8988T (cell line): Measurements from ENCODE around the gene SCARB2.

Source experiments
- DNase-seq: peaks from one replicate; pipeline ENCODE4 v3.0.0; 2011

SCARB2 gene

DNA sequence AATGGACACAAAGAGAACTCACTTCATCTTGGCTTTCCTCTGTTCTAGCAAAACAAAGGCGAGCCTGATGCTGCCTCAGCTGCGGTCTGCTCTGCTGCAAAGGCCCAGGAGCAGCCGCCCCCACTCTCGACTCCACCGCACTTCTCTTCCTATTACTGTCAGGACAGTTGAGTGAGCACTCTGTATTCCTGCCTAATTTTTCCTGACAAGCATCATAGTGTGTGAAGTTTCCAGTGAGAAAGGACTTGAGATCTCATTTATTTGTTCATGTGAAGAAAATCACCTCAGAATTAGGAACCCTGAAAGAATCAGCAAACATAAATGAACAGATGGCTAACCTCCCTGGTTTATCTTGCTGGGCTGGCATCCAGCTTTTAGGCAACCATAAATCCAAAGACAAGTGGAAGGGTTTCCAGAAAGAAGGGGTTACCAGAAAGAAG, 15.6 kb downstream of the SCARB2 start:
- no peak for DNase-seq

DNA sequence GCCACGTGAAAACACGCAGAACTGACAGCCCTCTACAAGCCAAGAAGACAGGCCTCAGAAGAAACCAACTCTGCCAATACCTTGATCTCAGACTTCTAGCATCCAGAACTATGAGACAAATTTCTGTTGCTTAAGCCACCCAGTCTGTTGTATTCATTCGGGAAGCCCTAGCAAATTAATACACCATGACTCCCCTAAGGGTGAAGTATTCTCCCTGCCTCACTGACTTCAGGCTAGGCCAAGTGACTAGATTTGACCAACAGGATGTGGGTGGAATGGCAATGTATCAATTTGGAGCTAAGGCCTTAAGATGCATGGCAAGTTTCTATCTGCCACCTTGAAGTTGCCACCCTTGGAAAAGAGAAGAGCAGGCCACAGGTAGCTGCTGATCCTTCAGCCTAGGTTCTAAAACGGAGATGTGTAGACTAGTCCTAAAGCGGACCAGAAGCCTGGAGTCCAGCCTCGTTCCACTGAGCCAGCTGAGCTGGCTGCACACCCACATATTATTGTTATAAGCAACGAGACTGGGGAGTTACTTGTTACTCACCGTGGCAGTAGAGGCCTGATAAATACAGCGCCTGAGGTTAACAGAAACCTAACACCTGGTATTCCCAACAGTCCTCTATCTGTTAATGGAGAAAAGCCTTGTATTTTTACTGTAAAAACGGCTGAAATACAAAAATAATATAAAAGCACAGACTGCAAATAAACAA, 16.4 kb downstream of the SCARB2 start:
- DNase-seq: no peak

DNA sequence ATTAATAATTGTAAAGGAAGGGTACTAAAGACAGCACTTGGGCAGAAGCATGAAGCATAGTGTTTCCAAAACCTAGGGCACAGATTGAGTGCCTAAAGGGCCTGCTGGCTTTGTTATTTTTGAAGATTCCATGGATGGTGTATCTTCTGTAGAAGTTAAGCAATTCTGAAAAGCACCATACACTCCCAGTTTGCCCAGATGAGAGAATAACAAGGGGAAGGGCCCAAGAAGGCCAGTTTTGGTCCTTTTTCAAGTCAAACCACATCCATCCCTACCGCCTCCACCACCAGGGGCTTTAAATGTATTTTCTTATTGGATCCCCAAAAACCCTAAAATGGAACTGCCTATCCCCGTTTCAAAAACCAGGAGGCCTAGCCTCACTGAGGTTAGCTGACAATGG, 17.2 kb downstream of the SCARB2 start:
- DNase-seq: no peak

DNA sequence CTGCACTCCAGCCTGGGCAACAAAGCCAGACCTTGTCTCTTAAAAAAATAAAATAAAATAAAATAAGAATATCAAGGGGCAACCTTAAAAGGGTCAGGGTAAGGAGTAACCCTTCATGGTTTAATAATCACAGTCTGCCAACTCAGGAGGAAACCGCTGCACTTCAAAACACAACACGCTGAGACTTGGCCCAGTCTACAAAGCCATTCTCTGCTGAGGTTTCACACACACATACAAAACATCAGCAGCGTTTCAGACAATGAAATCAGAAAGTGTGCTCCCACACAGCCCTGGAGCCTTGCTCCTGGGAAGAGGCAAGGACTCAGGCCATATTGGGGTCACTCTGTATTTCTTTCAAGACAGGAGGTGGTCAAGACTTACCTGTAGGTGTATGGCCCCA, 18.3 kb downstream of the SCARB2 start:
- DNase-seq: no peak

DNA sequence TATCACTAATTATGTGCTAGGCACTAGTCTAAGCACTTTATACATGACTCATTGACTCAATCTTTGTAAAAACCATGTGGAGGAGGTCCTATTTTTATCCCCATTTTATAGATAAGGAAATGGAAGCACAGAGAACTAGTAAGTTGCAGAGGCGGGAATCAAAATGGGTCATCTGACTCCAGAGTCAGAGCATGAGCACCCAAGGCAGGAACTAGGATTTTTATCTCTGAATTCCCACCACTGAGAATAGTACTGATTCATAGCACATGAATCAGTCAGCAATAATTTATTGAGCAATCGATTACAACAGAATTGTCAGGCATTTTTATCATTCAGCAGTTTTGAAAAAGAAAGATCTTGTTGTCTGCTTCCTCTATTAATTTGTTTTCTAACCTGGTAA, 19.3 kb downstream of the SCARB2 start:
- DNase-seq: no peak

DNA sequence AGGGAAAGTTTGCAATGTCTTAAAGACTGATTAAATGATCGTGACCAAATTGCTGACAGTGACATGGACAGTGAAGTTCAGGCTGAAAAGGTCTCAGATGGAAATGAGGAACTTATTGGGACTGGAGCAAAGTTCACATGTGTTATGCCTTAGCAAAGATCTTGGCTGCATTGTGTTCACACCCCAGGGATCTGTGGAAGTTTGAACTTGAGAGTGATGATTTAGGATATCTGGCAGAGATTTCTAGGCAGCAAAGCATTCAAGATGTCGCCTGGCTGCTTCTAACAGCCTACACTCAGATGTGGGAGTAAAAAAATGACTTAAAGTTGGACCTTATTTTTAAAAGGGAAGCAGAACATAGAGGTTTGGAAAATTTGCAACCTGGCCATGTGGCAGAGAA, 21.4 kb downstream of the SCARB2 start:
- no peak for DNase-seq

DNA sequence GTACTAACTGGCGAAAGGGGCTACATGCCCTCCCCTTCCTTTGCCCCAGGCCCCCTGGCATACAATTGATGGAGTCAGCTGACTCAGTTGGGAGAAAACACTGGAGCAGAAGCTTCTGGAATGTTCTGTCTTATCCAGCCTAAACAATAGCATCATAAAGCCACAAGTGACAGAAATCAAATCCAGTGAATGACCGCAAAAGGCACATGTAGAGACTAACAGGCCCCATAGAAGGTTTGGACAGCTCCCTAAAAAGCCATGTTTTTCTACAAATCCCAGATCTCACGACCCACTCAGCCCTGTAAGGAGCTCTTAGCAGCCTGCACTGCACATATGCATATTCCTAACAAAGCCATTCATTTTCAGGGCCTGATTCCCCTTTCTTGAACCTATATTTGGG, 25.1 kb downstream of the SCARB2 start:
- DNase-seq: no peak

DNA sequence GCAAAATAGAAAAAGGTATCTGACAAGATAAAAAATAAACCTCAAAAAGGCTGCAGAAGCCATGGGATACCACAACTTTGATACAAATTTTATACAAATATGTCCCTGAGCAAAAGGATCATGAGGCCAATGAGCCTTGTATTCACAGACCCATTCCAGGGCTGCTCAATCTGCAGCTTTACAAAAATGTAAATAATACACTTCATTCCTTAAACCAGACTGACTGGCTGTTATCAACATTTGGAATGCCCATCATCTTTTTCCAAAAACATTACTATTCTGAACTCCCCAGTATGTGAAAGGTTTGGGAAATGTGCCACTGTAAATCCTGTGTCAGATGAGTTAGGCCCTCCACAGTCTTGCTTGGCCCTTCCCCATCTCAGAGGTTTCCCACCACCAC, 25.5 kb downstream of the SCARB2 start:
- no peak for DNase-seq

DNA sequence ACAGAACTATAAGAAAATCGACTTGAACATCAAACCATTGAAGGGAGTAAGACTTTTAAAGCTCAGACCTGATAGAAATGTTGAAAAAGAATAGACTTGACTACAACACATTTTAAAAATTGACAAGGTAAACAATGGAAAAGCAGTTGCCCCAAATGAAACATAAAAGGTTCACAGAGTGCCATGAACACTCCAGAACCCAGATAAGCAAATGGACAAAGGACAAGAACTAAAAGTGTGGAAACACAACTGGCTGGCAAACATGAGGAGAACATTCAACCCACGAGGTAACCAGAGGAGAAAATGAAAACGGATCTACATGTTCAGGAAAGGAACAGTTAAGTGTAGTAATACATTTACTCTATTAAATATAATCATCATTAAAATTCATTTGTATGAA, 26.5 kb downstream of the SCARB2 start:
- DNase-seq: no peak

DNA sequence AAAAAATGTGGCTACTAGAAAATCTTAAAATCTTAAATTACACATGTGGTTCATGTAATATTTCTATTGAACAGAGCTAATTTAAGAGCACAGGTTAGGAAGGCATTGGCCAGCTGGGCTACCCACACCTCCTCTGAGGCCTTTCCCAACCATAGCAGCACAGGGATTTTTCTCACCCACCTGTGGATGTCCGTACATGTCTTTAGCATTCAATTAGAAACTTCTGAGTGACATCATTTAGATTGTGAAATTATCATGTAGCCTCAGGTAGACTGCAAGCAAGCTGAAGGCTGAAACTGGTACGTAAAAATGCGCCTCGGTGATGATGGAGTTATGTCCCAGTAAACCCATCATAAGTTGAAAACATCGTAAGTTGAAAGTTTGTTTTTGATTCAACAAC, 31.2 kb downstream of the SCARB2 start:
- no peak for DNase-seq

DNA sequence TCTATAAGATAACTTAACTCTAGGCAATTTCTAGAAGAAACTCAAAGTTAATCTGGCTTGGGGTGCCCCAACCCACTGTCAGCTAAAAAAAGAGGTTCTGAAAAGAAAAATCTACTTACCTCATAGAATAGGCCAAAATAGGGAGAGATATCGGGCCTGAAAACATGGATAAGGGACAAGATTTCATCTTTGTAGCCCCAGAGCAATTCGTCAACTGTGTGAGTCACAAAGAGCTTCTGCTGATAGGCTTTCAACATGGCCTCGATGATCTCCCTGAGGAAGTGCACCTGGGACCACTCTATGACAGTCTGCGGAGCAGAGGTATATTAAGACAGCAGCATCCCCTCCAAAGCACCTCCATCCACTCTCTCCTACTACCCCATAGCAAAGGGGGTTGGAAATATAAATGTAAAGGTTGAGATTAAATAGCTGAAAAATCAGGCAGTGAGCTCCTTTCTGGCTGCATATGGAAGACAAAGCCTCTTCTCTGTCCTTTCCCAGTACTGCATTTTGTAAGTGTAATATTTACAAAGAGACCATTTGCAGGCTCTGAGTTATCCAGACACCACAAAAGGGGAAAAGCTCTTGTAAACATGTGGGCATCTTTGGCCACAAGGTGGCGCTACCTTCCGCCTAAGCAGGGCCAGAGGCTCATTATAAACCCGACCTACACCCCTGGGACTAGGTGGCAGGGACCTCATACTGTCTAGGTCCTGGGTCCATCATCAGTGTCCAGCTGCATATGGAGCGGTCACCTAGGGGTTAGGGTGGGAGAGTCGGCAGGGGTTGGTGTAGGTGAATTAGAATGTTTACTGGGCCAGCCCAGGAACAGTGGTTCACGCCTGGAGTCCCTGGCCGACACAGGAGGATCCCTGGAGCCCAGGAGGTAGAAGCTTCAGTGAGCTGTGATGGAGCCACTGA, 34.0 kb downstream of the SCARB2 start:
- peak; percentile 39 for DNase-seq

DNA sequence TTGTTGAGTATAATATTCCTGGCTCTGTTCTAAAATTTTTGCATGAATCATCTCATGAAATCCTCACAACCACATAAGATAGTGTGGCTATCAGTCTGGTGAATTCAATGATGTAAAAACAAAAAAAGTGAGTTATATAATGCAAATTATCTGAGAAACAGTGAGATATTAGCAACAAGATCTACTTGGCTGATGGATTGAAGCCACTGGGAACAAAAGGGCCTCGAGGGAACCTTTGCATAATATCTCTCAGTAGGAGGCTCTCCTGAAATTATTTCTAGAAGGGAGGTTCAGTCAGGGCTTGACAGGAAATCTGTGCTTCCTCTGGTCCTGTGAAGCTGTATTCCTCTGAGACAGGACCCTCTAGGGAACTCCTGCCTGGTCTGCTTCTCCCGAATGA, 35.3 kb downstream of the SCARB2 start:
- DNase-seq: no peak

DNA sequence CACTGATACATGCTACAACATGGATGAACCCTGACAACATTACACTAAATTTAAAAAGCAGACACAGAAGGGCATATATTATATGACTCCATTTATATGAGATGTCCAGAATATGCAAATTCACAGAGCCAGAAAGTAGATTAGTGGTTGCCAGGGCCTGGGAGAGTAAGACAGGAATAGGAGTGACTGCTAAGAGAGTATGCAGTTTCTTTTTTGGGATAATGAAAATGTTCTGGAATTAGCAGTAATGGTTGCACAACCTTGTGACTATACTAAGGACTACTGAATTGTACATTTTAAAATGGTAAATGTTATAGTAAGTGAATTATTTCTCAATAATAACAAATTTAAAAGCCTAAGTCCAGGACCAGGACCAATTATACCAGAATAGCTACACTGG, 35.9 kb downstream of the SCARB2 start:
- DNase-seq: no peak

DNA sequence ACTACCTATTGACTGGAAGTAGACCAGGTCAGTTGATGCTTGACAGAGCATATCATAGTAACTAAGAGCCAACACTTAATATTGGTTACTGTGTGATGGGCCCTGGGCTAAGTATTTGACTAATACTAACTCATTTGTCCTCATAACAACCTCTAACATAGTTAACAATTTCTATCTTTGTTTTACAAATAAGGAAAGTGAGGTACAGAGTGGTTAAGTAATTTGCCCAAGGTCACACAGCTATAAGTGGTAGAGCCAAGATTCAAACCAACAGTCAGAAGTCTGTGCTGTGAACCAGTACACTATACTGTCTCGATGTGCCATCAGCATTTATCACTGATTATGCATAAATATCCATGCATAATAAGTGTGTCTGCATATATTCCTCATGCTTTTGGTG, 38.3 kb downstream of the SCARB2 start:
- DNase-seq: no peak

DNA sequence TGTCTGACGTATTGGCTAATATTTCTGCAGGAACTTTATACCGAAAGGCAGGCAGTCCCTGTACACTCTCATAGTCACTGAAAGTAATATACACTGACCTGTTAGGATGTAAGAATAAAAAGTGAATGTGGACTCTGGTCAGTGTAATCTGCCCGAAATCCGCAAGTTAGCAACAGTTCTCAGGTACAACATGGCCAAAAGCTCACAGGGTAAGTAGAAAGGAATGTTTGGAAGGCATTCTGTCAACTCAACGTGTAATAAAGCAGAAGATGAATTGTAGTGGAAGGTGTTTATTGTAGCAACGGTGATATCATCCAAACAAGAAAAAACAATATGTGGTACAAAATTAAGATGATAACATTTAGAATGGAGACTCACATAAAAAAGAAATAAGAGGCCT, 39.4 kb downstream of the SCARB2 start:
- DNase-seq: no peak

DNA sequence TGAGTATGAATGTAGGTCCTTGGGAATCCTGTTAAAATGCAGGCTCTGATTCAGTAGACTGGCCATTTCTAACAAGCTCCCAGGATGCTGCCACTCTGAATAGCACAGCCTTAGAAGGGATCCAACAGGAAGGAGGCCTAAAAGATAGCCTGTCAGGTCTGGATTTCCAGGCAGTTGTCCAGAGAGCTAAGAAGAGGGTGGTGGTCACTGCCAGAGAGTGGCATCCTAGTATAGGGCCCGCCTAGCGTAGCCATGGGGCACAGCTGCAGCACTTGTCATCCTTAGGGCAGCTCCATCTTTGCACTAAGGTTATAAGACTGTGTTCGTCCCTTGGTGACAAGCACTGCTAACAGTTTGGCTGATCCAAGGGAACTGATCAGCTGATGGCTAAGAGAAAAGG, 44.9 kb downstream of the SCARB2 start:
- no peak for DNase-seq

DNA sequence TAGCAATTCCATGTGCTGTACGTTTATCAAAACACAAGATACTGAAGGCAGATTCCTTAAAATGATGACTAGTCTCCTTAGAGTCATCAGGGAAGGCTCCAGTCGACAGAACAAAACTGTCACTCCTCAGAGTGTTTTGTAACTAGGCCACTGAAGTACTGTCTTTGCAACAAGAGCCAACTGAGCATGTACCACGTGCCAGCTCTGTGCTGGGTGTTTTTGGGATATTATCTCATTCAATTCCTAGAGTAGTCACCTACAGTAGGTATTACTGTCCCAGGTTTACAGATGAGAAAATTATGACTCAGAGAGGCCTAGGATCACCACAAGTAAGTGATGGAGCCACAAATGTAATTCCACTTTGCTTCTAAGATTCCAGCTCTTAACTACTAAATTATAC, 47.1 kb downstream of the SCARB2 start:
- DNase-seq: no peak

DNA sequence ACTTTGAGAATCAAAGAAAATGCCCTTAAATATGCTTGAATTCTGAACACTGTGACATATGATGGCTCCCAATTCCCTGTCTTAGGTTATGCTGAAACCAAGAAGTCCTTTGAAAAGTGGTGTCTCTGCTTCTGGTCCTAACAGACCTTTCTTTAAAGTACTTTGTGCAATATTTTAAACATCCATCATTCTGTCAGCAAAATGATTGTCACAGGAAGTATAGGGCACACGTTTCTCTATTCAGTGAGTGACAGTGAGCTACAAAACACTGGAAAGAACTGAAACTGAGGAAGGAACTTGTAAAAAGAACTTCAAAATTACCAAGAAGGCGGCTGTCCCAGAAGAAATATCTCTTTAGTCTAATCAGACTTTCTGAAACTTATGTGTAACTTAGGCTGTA, 53.3 kb downstream of the SCARB2 start:
- DNase-seq: no peak

DNA sequence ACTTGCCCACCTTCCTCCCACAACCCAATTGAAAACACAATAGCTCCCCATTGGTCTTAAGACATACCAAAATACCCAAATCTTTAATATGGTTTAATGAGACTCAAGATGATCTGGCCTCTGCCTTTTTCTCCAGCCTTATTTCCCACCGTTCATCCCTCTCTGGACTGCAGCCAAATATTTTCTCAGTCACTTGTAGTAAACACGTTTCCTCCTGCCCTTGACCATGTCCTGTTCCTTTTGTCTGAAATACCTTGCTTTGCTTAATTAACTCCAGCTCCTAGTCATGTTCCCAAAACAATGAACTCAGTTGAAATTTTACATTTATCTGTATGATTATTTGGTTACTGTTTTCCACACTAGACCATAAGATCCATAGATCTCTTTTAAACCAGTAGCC, 57.0 kb downstream of the SCARB2 start:
- no peak for DNase-seq

DNA sequence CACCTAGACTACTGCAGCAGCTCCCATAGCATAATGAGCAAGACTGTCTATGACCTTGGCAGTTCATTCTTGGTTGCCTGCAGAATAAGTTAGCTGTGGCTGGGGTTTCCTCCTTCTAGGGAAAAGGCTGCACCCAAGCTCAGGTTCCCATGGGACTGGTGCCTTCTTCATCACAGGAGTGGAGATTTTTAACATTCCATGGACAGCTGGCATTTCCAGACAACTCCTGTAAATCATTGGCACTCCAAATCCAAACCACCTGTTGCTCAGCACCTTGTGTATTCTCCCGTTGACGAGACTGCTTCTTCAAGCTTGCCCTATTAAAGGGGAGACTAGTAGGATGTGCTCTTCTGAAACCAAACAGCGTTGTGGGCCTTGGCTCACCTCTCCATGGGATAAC, 57.6 kb downstream of the SCARB2 start:
- DNase-seq: no peak

DNA sequence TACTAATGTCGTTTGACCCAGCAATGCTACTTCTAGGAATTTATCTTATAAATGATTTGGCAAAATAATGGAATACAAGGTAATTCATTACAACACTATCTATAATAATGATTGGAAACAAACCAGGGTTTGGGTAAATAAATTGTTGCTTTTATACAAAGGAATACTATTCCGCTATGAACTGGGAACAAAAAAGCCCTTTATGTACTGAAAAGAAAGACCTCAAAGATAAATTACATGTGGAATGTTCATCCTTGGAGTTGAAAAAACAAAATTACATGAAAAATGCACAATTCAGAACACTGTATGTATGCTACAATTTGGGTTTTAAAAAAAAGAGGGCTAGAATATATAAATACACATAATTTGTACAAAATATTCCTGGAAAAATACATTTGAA, 60.3 kb downstream of the SCARB2 start:
- DNase-seq: no peak

DNA sequence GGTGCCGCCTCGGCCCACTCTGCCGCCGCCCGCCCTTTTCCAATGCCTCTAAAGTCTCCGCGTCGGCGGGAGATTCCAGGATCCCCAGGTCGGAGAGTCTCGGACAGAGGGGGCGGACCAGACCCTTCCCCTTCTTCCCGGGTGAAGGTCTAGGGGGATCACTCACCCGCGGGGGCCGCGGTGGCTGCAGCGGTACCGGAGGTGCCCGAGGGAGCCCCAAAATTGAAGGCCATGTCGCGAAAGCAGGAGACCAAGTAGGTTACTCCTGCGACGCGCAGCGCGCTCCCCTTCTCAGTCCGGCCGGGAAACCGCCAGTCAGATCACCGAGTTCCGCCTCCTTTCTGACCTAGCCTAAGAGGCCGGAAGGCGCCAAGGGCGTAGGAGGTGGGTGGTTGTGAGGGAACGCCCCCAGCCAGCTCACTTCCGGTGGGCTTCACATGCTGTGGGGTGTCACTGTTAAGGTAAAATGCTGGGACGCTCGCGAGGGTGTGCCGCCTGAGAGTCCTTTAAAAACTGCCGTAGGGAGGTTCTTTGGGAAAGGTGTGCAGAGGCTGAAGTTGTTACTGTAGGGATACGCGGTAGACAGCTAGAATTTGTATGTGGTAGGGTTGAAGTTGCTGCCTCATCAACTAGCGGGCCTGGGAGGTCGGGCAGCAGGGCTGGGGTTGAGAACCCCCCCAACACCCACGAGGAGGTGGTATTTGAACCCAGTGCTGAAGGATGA, 65.3 kb downstream of the SCARB2 start, which contains the start of gene NUP54:
NUP54 (minus strand) TSS at position 256 of the 724 bp plus-strand sequence; CDS start at position 233, 23 bp downstream.
- DNase-seq: peak; percentile 45

DNA sequence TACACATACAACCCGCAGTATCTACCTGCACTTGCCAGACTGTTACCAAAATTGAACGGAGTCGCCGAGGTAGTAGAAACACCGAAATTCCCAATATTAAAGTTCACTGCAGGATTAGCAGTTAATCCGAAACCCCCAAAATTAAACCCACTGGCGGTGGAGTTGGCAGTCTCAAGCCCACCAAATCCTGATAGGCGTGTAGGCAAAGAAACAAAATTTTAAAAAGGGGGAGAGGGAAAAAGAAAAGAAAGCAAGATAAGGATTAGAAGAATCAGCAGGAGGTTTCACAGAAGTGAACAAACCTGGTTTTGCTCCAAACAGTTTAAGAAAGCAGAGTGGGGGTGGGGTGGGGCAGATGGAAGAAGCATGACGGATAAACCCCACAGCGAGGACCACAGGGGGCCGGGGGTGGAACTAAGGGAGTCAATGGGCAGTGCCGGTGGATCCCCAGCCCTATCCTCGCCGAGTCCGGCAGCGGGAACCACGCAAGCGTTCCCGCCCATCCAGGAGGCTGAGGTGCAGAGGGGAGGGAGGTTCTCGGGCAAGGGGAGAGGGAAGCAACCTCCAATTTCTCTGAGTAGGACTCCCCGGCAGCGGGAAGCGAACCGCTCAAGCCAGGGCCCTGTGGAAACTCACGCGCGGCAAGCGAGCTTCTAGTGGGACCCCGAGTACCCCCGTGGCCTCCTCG, 66.0 kb downstream of the SCARB2 start:
- DNase-seq: peak; percentile 32
